ENCODE data around the gene L3MBTL4. TPM values are rescaled to one million over a fixed set of nuclear protein-coding genes. Genes with fewer than 3 reads are reported as not detected.

The L3MBTL4 gene
- total RNA-seq, 1 experiment from 2014 or later: 1.4 TPM

DNA sequence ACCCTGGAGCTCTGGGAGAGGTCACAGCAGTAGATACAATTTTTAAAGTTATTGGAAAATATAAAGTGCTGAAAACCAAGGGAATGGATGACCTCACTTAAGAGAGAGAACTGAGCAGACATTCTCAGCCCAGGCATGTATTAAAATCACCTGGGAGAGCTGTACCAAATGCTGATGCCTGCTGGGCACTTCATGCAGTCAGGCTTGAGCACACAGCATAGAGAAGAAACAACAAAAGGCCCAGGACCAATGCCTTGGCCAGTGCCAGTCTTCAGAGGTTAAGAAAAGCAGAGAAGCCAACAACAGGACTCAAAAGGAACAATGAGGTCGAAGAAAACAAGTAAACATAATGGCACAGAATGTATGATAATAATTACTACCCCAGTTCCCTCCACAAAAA is 211.8 kb downstream of the L3MBTL4 start (continued):
- TF ChIP-seq NFATC4 (CRISPR knock-in tag; IDR thresholded peaks at IDR 0.05) (no peak), NFYB (CRISPR knock-in tag; conservative IDR thresholded peaks at IDR 0.05; ENCODE audit: low read depth) (no peak), ZNF232 (CRISPR knock-in tag; IDR thresholded peaks at IDR 0.05) (no peak), ATF2 (CRISPR knock-in tag; IDR thresholded peaks at IDR 0.05; ENCODE audit: borderline replicate concordance, low read depth) (no peak)
- TF ChIP-seq, protein P1, sequence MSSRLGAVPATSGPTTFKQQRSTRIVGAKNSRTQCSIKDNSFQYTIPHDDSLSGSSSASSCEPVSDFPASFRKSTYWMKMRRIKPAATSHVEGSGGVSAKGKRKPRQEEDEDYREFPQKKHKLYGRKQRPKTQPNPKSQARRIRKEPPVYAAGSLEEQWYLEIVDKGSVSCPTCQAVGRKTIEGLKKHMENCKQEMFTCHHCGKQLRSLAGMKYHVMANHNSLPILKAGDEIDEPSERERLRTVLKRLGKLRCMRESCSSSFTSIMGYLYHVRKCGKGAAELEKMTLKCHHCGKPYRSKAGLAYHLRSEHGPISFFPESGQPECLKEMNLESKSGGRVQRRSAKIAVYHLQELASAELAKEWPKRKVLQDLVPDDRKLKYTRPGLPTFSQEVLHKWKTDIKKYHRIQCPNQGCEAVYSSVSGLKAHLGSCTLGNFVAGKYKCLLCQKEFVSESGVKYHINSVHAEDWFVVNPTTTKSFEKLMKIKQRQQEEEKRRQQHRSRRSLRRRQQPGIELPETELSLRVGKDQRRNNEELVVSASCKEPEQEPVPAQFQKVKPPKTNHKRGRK (CRISPR knock-in tag; IDR thresholded peaks at IDR 0.05; ENCODE audit: borderline replicate concordance): no peak

DNA sequence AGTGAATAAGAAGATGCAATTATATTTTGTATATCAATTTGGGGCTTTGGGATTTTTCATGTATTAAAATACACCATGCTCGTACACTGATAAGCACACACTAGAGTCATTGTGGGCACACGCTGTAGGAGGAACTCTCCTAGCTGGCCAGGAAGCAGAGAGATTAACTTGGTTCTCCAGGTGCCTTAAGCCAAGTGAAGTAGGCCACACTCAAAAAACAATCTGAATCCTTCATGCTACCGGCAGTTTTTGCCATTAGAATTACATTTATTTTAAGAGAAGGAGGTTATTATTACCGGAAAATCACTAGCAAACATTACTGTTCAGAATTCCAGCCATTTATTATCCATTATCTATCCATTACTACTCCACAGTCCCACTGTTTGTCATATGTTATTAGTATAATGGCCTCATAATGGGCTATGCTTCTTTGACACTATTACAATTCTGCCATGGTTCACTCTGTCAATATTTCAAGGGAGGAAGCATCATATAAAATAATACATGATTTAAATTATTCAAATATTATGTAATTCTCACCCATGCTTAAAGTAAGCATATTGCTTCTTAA is 214.4 kb downstream of the L3MBTL4 start:
- Mint-ChIP-seq H3K27me3 (ENCODE audit: low read depth) (no peaks in the 10 kb centered on the region), H3K4me1 (no peaks in the 10 kb centered on the region), H3K4me3 (no peak overlapping the region), H3K27ac (no peak overlapping the region), H3K36me3 (no peaks in the 10 kb centered on the region), H3K9me3 (no peaks in the 10 kb centered on the region)
- DNase-seq (ENCODE audit: low spot score) (no peak), ATAC-seq (no peak)
- TF ChIP-seq ZNF138 (CRISPR knock-in tag; conservative IDR thresholded peaks at IDR 0.05) (no peak), CTCF (IDR thresholded peaks at IDR 0.05) (no peak), NFATC4 (CRISPR knock-in tag; IDR thresholded peaks at IDR 0.05) (no peak), SOX15 (CRISPR knock-in tag; IDR thresholded peaks at IDR 0.05) (no peak), NR1H2 (CRISPR knock-in tag; IDR thresholded peaks at IDR 0.05) (no peak), ETV6 (CRISPR knock-in tag; IDR thresholded peaks at IDR 0.05) (no peak), GRHL2 (CRISPR knock-in tag; IDR thresholded peaks at IDR 0.05; ENCODE audit: insufficient replicate concordance, severe bottlenecking) (no peak), RORB (CRISPR knock-in tag; IDR thresholded peaks at IDR 0.05) (no peak), ZNF232 (CRISPR knock-in tag; IDR thresholded peaks at IDR 0.05) (no peak), GTF2I (CRISPR knock-in tag; conservative IDR thresholded peaks at IDR 0.05) (no peak), MXD4 (CRISPR knock-in tag; IDR thresholded peaks at IDR 0.05; ENCODE audit: borderline replicate concordance) (no peak), TEAD4 (CRISPR knock-in tag; IDR thresholded peaks at IDR 0.05) (no peak), ZNF416 (CRISPR knock-in tag; IDR thresholded peaks at IDR 0.05) (no peak)
- TF ChIP-seq, protein P2, sequence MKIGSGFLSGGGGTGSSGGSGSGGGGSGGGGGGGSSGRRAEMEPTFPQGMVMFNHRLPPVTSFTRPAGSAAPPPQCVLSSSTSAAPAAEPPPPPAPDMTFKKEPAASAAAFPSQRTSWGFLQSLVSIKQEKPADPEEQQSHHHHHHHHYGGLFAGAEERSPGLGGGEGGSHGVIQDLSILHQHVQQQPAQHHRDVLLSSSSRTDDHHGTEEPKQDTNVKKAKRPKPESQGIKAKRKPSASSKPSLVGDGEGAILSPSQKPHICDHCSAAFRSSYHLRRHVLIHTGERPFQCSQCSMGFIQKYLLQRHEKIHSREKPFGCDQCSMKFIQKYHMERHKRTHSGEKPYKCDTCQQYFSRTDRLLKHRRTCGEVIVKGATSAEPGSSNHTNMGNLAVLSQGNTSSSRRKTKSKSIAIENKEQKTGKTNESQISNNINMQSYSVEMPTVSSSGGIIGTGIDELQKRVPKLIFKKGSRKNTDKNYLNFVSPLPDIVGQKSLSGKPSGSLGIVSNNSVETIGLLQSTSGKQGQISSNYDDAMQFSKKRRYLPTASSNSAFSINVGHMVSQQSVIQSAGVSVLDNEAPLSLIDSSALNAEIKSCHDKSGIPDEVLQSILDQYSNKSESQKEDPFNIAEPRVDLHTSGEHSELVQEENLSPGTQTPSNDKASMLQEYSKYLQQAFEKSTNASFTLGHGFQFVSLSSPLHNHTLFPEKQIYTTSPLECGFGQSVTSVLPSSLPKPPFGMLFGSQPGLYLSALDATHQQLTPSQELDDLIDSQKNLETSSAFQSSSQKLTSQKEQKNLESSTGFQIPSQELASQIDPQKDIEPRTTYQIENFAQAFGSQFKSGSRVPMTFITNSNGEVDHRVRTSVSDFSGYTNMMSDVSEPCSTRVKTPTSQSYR (CRISPR knock-in tag; IDR thresholded peaks at IDR 0.05): no peak
- CTCF ChIA-PET: interaction anchor here (1.6 to 1.7 kb wide), 2 partner anchors 19 to 322 kb away, joined by 6 to 10 read pairs; no protein-coding TSS in a partner anchor
- POLR2A ChIA-PET: no interaction called here

GRCh38 chr18:6199777-6200176 is 214.9 kb downstream of the L3MBTL4 start:
- DNase-seq (ENCODE audit: low spot score) (no peak), ATAC-seq (no peak)
- Mint-ChIP-seq H3K36me3 (no peaks in the 10 kb centered on the region), H3K4me1 (no peaks in the 10 kb centered on the region), H3K27me3 (ENCODE audit: low read depth) (no peaks in the 10 kb centered on the region), H3K4me3 (no peak overlapping the region), H3K9me3 (no peaks in the 10 kb centered on the region), H3K27ac (no peak overlapping the region)
- ChIA-PET CTCF (interaction anchor here (1.6 to 1.7 kb wide), 2 partner anchors 20 to 322 kb away, joined by 6 to 10 read pairs; no protein-coding TSS in a partner anchor), POLR2A (no interaction called here)
- TF ChIP-seq RORB (CRISPR knock-in tag; IDR thresholded peaks at IDR 0.05): no peak
- TF ChIP-seq, protein P3, sequence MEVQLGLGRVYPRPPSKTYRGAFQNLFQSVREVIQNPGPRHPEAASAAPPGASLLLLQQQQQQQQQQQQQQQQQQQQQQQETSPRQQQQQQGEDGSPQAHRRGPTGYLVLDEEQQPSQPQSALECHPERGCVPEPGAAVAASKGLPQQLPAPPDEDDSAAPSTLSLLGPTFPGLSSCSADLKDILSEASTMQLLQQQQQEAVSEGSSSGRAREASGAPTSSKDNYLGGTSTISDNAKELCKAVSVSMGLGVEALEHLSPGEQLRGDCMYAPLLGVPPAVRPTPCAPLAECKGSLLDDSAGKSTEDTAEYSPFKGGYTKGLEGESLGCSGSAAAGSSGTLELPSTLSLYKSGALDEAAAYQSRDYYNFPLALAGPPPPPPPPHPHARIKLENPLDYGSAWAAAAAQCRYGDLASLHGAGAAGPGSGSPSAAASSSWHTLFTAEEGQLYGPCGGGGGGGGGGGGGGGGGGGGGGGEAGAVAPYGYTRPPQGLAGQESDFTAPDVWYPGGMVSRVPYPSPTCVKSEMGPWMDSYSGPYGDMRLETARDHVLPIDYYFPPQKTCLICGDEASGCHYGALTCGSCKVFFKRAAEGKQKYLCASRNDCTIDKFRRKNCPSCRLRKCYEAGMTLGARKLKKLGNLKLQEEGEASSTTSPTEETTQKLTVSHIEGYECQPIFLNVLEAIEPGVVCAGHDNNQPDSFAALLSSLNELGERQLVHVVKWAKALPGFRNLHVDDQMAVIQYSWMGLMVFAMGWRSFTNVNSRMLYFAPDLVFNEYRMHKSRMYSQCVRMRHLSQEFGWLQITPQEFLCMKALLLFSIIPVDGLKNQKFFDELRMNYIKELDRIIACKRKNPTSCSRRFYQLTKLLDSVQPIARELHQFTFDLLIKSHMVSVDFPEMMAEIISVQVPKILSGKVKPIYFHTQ (CRISPR knock-in tag; IDR thresholded peaks at IDR 0.05): no peak
- TF ChIP-seq ESRRA (CRISPR knock-in tag; IDR thresholded peaks at IDR 0.05; ENCODE audit: borderline replicate concordance): no peak
- TF ChIP-seq, protein P4, sequence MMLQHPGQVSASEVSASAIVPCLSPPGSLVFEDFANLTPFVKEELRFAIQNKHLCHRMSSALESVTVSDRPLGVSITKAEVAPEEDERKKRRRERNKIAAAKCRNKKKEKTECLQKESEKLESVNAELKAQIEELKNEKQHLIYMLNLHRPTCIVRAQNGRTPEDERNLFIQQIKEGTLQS (CRISPR knock-in tag; conservative IDR thresholded peaks at IDR 0.05): no peak
- no peak for TF ChIP-seq KAT7 (CRISPR knock-in tag; IDR thresholded peaks at IDR 0.05; ENCODE audit: borderline replicate concordance)
- TF ChIP-seq CBFB (CRISPR knock-in tag; IDR thresholded peaks at IDR 0.05; ENCODE audit: low read depth): no peak
- TF ChIP-seq OVOL2 (CRISPR knock-in tag; IDR thresholded peaks at IDR 0.05; ENCODE audit: borderline replicate concordance): no peak

Measured in WTC11 (cell line).